ENCODE measurements around the gene DGUOK.
A peak's percentile ranks its signal among the peaks of the same experiment; 100 is the strongest.

DGUOK gene

GRCh38 chr2:73981081-73982001 lies 54.7 kb downstream of the DGUOK start:
- DNase-seq = peak; percentile 66

GRCh38 chr2:73982140-73982617 lies 55.5 kb downstream of the DGUOK start:
- DNase-seq = no peak

- peak; percentile 89 for DNase-seq
Measured at GRCh38 chr2:73983322-73984202, 56.9 kb downstream of the DGUOK start.

GRCh38 chr2:73984203-73984921 lies 57.7 kb downstream of the DGUOK start, which contains the start of gene TET3:
TET3 (plus strand) TSS chr2:73984910; CDS start chr2:73986404, 1,494 bp downstream.
- DNase-seq = no peak

GRCh38 chr2:73984922-73985307 lies 58.2 kb downstream of the DGUOK start:
- peak; percentile 19 for DNase-seq

- no peak for DNase-seq
Measured at GRCh38 chr2:73985308-73986084, 58.8 kb downstream of the DGUOK start.

- peak; percentile 16 for DNase-seq
Measured at GRCh38 chr2:73986085-73986681, 59.5 kb downstream of the DGUOK start.

- DNase-seq = peak; percentile 32
Measured at GRCh38 chr2:73987109-73987947, 60.6 kb downstream of the DGUOK start.

- DNase-seq = no peak
Measured at GRCh38 chr2:73987948-73988700, 61.4 kb downstream of the DGUOK start.

GRCh38 chr2:73989972-73990371 lies 63.3 kb downstream of the DGUOK start:
- DNase-seq = no peak

- DNase-seq = no peak
Measured at GRCh38 chr2:73990531-73990930, 63.9 kb downstream of the DGUOK start.

GRCh38 chr2:73992036-73992435 lies 65.4 kb downstream of the DGUOK start:
- DNase-seq = no peak

GRCh38 chr2:73993376-73993775 lies 66.7 kb downstream of the DGUOK start:
- DNase-seq = no peak

GRCh38 chr2:73993778-73994177 lies 67.1 kb downstream of the DGUOK start:
- no peak for DNase-seq

GRCh38 chr2:73994178-73994831 lies 67.6 kb downstream of the DGUOK start:
- DNase-seq = no peak

- no peak for DNase-seq
Measured at GRCh38 chr2:73995810-73996209, 69.1 kb downstream of the DGUOK start.

GRCh38 chr2:73997813-73998212 lies 71.1 kb downstream of the DGUOK start:
- DNase-seq = no peak

GRCh38 chr2:73998451-73998850 lies 71.8 kb downstream of the DGUOK start:
- DNase-seq = no peak

- no peak for DNase-seq
Measured at GRCh38 chr2:73998933-73999332, 72.3 kb downstream of the DGUOK start.
